ENCODE measurements around the gene MED15. TPM values are rescaled to one million over a fixed set of nuclear protein-coding genes. Genes with fewer than 3 reads are reported as not detected.

The MED15 gene
- total RNA-seq, 1 experiment from 2014 or later = 59.3 TPM

- no peak for DNase-seq (ENCODE audit: low read depth, low spot score)
- in situ Hi-C loops (cut with HindIII; ENCODE audit: low pct_unique_long_range_greater_than_20kb, low sequenced_read_pairs) (no loop called here), intact Hi-C loops (cut with micrococcal nuclease; ENCODE audit: unreplicated experiment) (no loop called here)
- no TSS peak for BruUV-seq (replicated peaks)
- no peaks in the 10 kb centered on the region for H3K27me3 ChIP-seq (ENCODE audit: control insufficient read depth, insufficient read depth, low read length)
- H3K9me3 ChIP-seq (ENCODE audit: control insufficient read depth, insufficient read depth, low read depth, low read length) = no peaks in the 10 kb centered on the region
- H3K4me3 ChIP-seq (ENCODE audit: low read depth in 2 of 2, low read length in 2 of 2) = peak overlapping the region; percentile 95 to 97
- TF ChIP-seq SIN3A (IDR thresholded peaks at IDR 0.05; ENCODE audit: borderline replicate concordance, insufficient read depth, low read depth, low read length) = no peak
- TF ChIP-seq REST (IDR thresholded peaks at IDR 0.05; ENCODE audit: insufficient read depth in 1 of 2, low read depth in 2 of 2, low read length in 1 of 2) = no peak
- TF ChIP-seq POLR2AphosphoS5 (IDR thresholded peaks at IDR 0.05; ENCODE audit: low read depth, low read length) = no peak
- TF ChIP-seq, protein P1, sequence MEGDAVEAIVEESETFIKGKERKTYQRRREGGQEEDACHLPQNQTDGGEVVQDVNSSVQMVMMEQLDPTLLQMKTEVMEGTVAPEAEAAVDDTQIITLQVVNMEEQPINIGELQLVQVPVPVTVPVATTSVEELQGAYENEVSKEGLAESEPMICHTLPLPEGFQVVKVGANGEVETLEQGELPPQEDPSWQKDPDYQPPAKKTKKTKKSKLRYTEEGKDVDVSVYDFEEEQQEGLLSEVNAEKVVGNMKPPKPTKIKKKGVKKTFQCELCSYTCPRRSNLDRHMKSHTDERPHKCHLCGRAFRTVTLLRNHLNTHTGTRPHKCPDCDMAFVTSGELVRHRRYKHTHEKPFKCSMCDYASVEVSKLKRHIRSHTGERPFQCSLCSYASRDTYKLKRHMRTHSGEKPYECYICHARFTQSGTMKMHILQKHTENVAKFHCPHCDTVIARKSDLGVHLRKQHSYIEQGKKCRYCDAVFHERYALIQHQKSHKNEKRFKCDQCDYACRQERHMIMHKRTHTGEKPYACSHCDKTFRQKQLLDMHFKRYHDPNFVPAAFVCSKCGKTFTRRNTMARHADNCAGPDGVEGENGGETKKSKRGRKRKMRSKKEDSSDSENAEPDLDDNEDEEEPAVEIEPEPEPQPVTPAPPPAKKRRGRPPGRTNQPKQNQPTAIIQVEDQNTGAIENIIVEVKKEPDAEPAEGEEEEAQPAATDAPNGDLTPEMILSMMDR (IDR thresholded peaks at IDR 0.05) = no peak
- TF ChIP-seq TCF7L2 (IDR thresholded peaks at IDR 0.05; ENCODE audit: low read depth, low read length) = no peak
- ATAC-seq = no peak; the same call in 1 of the 2 replicates
- CTCF ChIA-PET = interaction anchor here (0.7 kb wide), 1 partner anchor 14 kb away, joined by 10 read pairs; no protein-coding TSS in a partner anchor
- peaks cover 31% of the 10 kb centered on the region for H3K4me1 ChIP-seq (ENCODE audit: control insufficient read depth, insufficient read depth, low read length)
- peak overlapping the region; percentile 80 for H3K27ac ChIP-seq (ENCODE audit: low read length)
- H3K36me3 ChIP-seq (ENCODE audit: control insufficient read depth, insufficient read depth, low read length) = peaks cover 4% of the 10 kb centered on the region; the same call in 1 of the 2 replicates
- POLR2A ChIA-PET = no interaction called here
Observed at GRCh38 chr22:20508815-20509271, 1.4 kb downstream of the MED15 start.

GRCh38 chr22:20509344-20510047 lies 2.1 kb downstream of the MED15 start:
- Histone ChIP-seq H3K9me3 (ENCODE audit: control insufficient read depth, insufficient read depth, low read depth, low read length) (no peaks in the 10 kb centered on the region), H3K27me3 (ENCODE audit: control insufficient read depth, insufficient read depth, low read length) (no peaks in the 10 kb centered on the region), H3K36me3 (ENCODE audit: control insufficient read depth, insufficient read depth, low read length) (peaks cover 4% of the 10 kb centered on the region; the same call in 1 of the 2 replicates), H3K4me3 (ENCODE audit: low read depth in 2 of 2, low read length in 2 of 2) (peak overlapping the region; percentile 95 to 97), H3K4me1 (ENCODE audit: control insufficient read depth, insufficient read depth, low read length) (peaks cover 24% of the 10 kb centered on the region), H3K27ac (ENCODE audit: low read length) (peak overlapping the region; percentile 80)
- in situ Hi-C loops (cut with HindIII; ENCODE audit: low pct_unique_long_range_greater_than_20kb, low sequenced_read_pairs) (no loop called here), intact Hi-C loops (cut with micrococcal nuclease; ENCODE audit: unreplicated experiment) (no loop called here)
- DNase-seq (ENCODE audit: low read depth, low spot score) (no peak), ATAC-seq (peak; percentile 42)
- ChIA-PET CTCF (interaction anchor here (0.7 kb wide), 1 partner anchor 13 kb away, joined by 10 read pairs; no protein-coding TSS in a partner anchor), POLR2A (no interaction called here)
- no TSS peak for BruUV-seq (replicated peaks)
- TF ChIP-seq SIN3A (IDR thresholded peaks at IDR 0.05; ENCODE audit: borderline replicate concordance, insufficient read depth, low read depth, low read length) (no peak), TCF7L2 (IDR thresholded peaks at IDR 0.05; ENCODE audit: low read depth, low read length) (no peak), REST (IDR thresholded peaks at IDR 0.05; ENCODE audit: insufficient read depth in 1 of 2, low read depth in 2 of 2, low read length in 1 of 2) (no peak), POLR2AphosphoS5 (IDR thresholded peaks at IDR 0.05; ENCODE audit: low read depth, low read length) (no peak)
- TF ChIP-seq, protein P1 (IDR thresholded peaks at IDR 0.05) = no peak
